DMS53 treated with DMSO at 0.1 percent for 48 hours (cell line): ENCODE results near the gene EFL1.

Experiments used
- DNase-seq: peaks from one replicate; lab custom pipeline; 2025; ENCODE audit not compliant: unreplicated experiment; lab: John Stamatoyannopoulos, UW

EFL1 gene

DNA sequence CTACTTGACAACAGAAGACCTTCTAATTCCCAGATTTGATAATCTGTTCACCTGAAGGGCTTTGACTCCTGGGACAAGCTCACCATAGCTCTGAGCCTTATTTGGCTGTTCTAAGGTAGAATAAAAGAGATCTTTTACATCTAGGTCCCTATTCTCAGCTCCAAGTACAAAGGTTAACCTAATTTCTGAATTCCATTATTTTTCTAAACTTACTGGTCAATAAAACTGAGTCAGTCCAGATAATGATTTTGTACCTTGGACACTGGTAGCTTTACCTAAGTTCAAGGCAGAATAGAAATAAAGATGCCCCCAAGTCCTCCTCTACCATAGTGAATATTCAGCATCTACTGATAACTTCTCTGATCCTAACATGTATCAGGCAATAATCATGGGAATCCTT is 135.0 kb downstream of the EFL1 start:
- no peak for DNase-seq

DNA sequence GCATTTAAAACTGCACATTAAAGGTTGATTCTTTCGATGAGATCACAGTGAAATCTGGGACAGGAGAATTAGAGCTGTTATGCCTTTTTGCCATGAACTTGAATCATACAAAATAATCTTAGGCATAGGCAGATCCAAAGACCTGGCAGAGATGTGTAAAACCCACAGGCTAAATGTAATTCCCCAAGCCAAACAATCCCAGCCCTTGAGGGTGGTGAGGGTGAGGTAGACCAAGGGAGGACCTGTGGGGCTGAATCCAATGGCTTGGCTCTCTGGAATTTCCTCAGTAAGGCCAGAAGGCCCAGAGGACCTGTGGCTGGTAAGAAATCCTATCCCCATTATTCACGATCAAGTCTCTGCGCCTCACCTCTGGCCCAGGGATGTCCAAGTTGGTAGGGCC is 136.2 kb downstream of the EFL1 start:
- DNase-seq = no peak

DNA sequence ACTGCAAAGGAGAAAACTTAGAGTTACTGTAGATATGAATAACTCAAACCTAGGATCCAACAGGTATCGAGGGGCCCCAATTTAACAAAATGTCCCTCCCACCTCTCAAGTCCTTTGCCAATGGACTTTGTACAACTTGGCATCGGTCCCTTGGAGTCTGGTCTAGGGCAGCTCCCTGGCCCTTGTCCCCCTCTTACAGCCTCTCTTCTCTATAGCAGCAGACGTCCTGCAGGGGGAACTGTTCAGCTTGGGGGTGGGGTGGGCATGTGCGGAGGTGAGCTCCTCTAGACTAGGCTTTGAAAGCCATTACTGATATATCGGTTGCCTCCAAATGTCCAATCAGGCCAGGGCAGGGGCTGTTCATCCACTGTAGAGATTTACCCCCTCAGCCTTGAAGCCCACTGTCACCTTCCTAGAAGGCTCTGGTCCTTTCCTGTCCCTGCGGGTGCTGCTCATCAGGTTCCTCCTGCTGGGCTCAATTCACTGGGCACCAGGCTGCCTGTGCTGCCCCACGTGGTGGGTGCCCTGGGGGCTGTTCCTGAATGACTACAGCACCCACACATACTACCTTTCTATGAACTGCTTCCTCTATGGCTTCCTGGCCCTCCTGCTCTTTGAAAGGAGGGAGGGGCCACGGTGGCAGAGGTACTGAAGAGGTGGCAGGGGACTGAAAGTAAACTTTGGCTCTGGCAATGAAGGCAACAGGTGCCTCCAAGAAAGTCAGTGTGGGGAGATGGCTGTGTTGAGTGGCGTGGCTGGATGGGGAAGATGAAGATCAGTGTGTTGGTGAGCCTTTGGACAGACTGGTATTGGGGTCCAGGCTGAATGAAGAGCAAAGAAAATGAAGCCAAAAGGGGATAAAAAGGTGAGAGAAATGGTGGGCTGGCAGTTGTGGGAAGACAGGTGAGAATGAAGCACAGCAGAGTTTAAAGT is 137.9 kb downstream of the EFL1 start:
- no peak for DNase-seq

DNA sequence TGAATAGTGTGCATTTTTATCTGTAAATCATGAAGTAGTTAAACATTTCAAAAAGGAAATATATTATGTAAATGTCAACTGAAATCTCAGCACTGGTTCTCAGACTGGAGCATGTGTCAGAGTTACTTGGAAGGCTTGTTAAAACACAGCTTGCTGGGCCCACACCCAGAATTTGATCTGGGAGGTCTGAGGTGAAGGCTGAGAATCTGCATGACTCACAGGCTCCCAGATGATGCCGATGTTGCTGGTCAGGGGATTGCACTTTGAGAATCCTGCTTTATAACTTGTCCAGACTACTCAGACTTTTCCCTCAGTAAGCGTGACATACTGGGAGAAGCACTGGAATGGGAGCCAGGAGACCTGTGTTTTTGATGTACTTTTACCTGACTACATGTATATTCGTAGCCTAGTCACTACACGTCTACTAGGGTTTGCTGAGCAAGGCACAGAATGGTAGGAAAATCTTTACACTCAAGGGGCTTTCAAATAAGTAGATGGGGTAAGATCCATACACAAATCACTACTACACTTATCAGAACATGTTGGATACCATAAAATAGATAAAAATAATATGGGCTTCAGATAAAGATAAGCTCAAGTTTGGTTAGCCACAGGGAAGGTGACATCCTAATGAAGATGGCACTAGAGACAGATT is 139.7 kb downstream of the EFL1 start:
- DNase-seq = no peak

DNA sequence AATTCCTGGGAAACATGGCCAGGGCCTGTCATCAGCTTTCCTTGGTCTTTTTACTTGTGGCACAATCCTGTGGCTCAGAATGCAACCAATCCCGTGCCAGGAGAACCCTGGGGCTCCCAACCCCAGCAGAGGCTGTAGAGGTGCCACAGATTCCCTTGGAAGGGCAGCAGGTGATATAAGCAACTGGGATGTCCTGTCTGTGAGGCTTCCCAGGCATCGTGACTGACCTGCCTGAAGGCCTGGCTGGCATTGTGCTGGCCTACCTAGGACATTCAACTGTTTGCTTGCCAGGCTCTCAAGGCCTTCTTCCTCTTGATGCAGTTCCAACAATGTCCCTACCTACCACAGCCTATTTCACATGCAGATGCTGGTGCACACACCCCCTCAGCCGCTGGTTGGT is 144.5 kb downstream of the EFL1 start:
- no peak for DNase-seq

DNA sequence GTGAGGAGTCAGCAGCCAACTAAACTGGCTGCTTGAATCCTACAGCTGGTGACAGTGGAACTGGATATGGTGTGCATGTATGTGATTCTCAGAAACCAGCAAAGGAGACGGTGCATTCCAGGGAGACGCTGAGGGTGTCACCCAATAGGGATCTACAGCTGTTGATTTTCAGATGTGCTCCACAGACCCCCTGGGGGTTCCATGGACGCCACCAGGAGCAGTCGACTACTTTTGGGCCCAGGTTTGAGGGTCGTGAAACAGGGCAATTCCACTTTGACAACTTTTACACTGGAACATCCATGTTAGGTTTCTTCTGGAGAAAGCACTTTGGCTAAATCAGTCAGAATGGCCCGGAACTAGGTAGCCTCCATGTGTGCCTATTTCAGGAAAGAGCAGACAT is 145.2 kb downstream of the EFL1 start:
- no peak for DNase-seq

DNA sequence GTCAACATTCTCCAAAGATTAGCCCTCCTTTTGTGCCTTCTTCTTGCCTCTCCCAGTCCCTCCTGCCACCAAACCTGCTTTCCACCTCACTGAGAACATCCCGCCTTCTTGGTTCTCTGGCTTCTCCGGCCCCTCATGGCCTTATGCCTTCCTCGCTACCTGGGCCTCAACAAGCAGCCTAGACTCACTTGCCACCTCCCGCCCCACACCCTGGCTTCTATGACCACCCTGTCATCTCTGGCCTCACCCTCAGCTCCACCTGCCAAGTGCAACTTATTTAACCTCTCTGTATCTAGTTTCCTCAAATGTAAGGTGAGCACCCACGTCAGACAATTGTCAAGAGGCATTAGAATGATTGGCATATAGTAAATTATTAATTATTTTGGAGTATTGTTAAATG is 147.9 kb downstream of the EFL1 start:
- no peak for DNase-seq

DNA sequence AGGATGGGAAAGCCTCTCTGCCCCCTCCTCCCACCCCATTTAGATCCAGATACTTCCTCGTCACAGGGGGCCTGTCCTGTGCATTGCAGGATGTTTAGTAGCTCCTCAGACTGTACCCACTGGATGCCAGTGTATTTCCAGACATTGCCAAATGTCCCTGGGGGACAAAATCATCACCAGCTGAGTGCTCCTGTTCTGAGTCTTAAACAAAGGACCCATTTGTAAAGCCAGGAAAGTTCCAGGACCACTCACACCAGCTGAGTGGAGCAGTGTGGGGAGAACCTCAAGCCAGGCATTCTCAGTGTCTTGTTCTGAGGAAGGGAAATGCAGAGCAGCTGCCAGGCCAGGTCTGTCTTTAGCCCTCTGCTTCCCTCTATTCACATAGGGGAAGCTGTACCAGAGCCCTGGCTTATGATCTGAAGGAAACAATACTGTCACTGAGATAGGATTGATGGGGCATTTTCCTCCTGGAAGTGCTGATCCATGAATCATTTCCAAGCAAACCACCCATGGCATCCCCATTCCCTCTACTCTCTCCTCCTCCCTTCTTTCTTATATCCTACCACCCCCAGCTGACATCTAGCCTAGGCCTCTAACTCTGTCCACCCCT is 149.3 kb downstream of the EFL1 start:
- DNase-seq = no peak

DNA sequence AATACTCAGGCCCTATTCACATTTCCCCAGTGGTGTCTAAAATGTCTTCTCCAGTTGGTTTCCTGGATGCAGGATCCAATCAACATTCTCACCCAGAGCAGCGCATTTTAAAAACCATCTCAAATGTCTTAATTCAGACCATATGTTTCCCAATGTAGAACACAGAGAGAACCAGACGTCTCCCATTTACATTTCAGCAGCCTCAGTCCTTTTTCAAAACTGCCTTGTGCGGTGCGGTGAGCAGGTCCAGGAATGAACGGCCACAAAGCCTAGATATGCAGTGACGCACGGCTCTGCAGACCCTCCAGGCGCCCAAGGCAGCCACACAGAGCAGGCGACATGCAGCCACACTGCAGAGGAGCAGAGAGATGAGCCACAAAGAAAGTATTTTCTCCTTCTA is 150.6 kb downstream of the EFL1 start:
- DNase-seq = no peak

DNA sequence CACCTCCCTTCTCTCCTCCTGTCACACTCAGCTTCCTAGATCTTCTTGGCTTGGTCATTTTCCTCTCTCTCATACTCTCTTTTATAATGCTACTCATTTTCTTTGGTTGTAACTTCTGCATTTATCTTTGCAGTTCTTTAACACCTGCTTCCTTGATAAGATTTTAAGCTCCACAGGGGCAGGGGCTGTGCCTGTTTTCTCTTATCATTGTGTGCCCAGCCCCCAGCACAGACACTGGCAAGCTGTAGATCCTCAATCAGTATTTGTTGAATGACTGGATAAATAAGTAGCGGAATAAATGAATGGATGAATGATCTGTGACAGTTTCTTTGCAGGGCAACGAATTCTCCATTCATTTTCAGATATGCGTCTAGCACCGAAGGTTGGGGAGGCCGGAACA is 152.4 kb downstream of the EFL1 start:
- DNase-seq = no peak

DNA sequence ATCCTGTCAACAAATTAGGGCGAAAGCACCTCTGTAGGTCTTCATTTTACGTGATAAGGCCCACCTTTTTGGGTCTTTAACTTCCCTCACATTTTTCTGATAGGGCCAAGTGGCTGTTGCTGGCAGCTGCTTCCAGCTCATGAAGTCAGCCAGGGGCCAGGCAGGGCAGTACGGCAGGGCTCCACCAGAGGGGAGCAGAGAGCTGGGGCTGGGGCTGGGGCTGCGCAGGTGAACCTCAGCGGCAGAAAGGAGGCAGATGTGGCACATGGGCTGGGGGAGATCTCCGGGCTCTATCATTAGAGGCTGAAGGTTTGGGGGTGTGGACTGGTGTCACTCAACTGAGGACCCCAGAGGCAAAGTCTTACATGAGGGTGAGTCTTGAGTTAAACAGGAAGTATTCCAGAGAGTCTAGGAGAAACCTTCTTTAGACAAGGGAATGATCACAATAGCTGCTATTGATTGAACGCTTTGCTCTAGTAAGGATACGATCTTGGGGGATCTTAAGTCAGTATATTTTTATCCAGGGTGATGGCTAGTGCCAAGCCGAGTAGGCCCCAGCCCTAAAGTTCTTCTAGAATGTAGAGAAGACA is 153.9 kb downstream of the EFL1 start:
- DNase-seq = peak; percentile 32

DNA sequence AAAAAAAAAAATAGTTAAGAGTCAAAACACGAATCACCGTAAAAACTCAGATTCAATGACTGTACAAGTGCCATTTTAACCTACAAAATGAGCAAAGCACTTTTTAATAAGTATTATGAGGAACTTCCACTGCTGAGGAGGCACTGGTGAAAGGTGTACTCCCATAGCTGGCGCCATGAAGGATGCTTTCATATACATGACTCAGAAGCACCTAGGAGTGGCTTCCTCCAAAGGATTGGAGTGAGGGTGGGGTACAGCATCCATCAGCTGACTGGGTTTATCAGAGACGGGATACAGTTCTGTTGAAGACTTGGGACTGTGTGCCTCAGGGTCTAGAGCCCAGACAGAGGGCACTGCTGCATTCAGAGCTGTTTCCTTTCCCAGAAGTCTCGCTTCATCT is 155.9 kb downstream of the EFL1 start:
- no peak for DNase-seq

DNA sequence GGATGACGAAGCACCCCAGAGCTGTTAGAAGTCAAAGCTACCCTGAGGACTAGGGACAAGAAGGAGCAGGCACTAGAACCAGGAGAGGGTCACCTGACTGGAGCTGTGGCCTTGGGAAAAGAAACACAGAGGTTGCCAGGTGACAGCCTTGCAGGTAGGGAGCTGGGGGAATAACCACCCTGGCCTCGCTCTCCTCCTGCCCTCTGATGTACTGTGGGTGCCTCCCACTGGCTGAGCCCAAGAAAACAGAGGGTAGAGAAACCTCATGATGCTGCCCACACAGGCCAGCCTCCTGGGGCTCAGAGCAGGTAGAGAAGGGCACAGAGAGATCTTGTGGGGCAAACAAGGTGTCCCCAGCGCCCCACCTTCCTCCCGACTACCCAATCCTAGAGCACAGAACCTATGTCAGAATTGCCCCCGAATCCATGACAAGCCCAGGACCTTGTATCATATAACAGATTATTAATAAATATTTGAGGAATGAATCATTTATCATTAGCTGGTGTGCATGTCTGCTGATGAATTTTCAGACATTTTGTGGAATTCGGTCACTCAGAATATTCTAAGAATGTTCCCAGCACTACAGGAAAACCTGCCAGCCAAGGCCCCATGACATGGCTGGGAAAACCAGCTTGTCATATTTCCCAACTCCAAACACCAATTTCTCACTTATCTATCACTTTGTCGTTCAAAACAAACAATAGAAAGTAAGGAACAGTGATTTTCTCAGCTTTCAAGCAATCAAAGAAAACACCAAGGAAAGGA is 156.9 kb downstream of the EFL1 start:
- peak; percentile 57 for DNase-seq

DNA sequence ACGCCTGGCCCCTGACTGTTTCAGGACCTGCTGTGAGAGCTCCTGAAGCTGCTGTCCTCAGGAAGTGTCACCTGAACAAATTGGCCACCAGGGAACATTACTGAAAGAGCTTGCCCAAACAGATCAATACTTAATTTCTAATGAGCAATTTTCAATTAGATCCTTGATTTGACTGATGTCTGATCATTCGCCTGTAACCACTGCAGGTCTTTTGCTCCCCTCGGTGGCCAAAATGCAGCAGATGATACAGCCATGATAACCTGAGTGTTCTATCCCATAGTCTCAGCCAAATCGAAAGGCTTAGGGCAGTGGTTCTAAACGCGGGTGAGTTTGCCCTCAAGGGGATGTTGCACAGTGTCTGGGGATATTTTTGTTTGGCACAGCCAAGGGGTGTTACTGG is 159.1 kb downstream of the EFL1 start:
- DNase-seq = no peak

DNA sequence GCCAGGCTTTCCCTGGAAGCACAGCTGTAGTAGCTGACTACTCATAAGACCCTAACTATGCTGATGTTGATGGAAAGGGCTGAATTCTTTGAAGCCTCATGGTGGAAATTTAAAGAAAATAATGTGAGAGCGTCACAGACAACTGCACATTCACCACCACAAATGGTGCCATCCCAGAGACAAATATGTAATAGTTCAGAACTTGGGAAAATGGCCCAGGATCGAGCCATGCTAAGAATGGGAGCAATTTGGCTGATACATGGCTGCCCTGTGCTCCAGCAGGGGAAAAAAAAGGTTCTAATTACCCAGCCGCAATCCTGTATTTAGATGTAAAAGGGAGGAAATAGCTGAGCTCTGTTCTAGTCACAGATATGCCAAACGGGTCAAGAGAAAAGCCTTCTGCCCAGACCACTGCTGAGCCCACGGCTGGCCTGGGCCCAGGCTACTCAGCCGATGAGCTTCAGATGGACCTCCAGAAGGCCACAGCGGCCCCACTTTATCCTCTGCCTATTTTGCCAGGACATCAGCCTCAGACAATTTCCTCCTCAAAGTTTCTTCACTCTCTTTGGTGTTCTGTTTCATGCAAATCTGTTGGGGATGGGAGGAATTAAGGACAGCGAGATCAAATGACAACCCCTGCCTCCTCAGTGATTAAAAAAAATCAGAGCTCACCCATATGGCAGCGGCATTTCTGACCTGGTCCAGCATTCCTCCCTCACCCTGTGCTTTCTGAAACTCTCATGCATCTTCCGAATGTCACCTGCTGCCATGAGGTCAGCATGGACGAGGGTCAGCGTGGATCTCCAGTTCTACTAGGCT is 162.2 kb downstream of the EFL1 start:
- no peak for DNase-seq

DNA sequence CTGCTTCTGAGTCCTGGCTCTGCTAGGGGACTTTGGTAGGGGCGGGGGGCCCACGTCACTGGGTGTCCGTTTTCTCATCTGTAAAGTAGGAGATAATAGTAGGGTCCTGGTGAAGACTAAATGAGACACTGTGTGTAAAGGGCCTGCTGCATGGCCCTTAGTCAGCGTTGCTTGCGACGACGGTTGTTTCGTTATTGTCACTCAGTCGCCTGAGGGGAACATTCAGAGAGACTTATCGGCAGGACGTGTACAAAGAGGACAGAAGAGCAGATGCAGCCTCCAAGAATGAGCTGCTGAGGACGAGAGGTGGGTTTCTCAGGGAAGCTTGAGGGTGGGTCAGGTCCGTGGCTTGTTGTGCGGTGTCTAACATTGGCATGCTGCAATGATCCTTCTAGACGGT is 163.9 kb downstream of the EFL1 start:
- no peak for DNase-seq

DNA sequence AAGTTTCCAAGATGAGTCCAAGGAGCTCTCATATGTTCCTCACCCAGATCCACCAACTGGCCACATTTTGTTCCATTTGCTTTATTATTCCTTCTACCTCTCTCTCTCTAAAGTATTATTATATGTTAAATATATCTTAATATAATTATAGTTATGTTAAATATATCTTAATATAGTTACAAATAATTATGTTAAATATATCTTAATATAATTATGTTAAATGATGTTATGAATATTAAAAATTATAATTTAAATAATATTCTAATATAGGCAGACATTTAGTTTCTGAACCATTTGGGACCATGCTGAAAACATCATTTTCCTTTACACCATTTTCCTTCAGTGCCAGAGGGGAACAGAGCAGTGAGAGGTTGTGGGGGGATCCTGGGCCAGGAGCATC is 166.7 kb downstream of the EFL1 start:
- DNase-seq = no peak

DNA sequence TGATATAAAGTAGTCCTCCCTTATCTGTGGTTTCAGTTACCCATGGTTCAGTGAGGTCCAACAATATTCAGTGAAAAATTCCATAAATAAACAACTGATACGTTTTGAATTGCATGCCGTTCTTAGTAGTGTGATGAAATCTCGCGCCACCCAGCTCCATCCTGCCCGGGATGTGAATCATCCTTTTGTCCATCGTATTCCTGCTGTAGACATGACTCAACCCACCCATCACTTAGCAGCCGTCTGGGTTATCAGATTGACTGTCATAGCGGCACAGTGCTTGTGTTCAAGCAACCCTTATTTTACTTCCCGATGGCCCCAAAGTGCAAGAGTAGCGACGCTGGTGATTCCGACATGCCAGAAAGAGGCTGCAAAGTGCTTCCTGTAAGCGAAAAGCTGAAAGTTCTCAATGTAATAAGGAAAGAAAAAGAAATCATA is 168.7 kb downstream of the EFL1 start:
- DNase-seq = no peak

DNA sequence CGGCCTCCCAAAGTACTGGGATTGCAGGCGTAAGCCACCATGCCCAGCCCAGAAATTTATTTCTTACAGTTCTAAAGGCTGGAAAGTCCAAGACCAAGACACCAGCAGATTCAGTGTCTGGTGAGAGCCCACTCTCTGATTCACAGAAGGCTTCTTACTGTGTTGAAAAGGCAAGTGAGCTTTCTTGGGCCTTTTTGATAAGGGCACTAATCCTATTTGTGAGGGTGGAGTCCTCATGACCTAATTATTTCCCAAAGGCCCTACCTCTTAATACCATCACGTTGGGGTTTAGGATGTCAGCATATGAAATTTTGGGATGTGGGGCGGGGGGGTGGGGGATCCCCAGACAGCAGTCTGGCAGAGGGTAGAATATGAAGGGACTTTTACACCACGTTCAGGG is 169.2 kb downstream of the EFL1 start:
- no peak for DNase-seq

DNA sequence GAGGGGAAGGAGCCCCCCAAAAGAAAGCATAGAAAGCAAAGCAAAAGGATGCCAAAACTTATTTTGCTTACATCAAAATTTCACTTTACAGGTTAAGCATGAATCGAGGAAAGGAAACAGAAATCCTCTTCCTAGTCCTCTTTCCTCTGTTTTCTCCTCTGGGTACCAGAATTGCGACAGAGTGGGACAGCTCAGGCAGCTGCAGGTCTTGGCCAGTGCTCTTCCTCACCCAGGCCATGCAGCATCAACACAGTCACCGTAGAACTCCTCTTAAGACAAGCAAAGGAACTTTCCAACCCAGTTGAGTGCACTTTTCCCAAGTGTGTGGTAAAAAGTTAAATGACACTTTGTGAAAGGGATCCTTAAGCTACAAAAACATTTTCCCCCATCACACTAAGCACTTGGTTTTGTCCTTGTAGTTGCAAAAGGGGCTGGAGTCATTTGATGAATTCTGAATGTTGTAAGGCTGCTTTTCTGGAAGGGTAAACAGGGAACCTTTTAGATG is 170.8 kb downstream of the EFL1 start:
- DNase-seq = no peak
